Trophoblast cell (in vitro differentiated cells and primary cell): ENCODE measurements around the gene MYH10.
A peak's percentile ranks its signal among the peaks of the same experiment; 100 is the strongest.

ENCODE experiments used
- DNase-seq, 2 donors: peaks; one replicate each; pipeline ENCODE4 v3.0.0-alpha.2; 2016
- H2AFZ ChIP-seq: 2 replicates; pipeline ENCODE4 v1.6.1; 2013; ENCODE audit warnings: low read length, moderate library complexity, mild to moderate bottlenecking; ENCODE audit not compliant: insufficient read depth, poor library complexity
- H2AK5ac ChIP-seq: 2 replicates; pipeline ENCODE4 v1.6.1; 2013; ENCODE audit warnings: mild to moderate bottlenecking, low read length
- H2BK120ac ChIP-seq: 2 replicates; pipeline ENCODE4 v1.6.1; 2013; ENCODE audit warnings: low read length, mild to moderate bottlenecking, moderate library complexity; ENCODE audit not compliant: insufficient read depth, poor library complexity
- H2BK12ac ChIP-seq: 2 replicates; pipeline ENCODE4 v1.6.1; 2013; ENCODE audit warnings: mild to moderate bottlenecking, low read length, moderate library complexity
- H2BK5ac ChIP-seq: 2 replicates; pipeline ENCODE4 v1.6.1; 2013; ENCODE audit warnings: low read length, low read depth, moderate library complexity, mild to moderate bottlenecking; ENCODE audit not compliant: poor library complexity
- H3K14ac ChIP-seq: 2 replicates; pipeline ENCODE4 v1.6.1; 2013; ENCODE audit warnings: mild to moderate bottlenecking, low read length
- H3K18ac ChIP-seq: 2 replicates; pipeline ENCODE4 v1.6.1; 2013; ENCODE audit warnings: mild to moderate bottlenecking, low read length
- H3K23ac ChIP-seq: 2 replicates; pipeline ENCODE4 v1.6.1; 2013; ENCODE audit warnings: low read length
- H3K27ac ChIP-seq: 2 replicates; pipeline ENCODE4 v1.5.1; 2013; ENCODE audit warnings: low read depth, mild to moderate bottlenecking, inconsistent platforms, low read length, moderate library complexity
- H3K27me3 ChIP-seq: 2 replicates; pipeline ENCODE4 v1.6.1; 2013; ENCODE audit warnings: inconsistent platforms, mild to moderate bottlenecking, low read length, moderate library complexity; ENCODE audit not compliant: insufficient read depth
- H3K36me3 ChIP-seq, 2 experiments: 1 replicate in 1 of 2; 2 replicates in 1 of 2; pipeline ENCODE4 v1.6.1; 2013; ENCODE audit warnings: low read length in 2 of 2, mild to moderate bottlenecking in 2 of 2, moderate library complexity in 1 of 2; ENCODE audit not compliant: insufficient read depth in 2 of 2, control insufficient read depth in 1 of 2
- H3K4ac ChIP-seq: 2 replicates; pipeline ENCODE4 v1.6.1; 2013; ENCODE audit warnings: low read depth, mild to moderate bottlenecking, low read length, moderate library complexity
- H3K4me1 ChIP-seq, 2 experiments: 1 replicate in 1 of 2; 2 replicates in 1 of 2; pipeline ENCODE4 v1.6.1; 2013; ENCODE audit warnings: low read length in 2 of 2, mild to moderate bottlenecking in 2 of 2, moderate library complexity in 1 of 2; ENCODE audit not compliant: insufficient read depth in 2 of 2, control insufficient read depth in 1 of 2
- H3K4me2 ChIP-seq: 2 replicates; pipeline ENCODE4 v1.6.1; 2013; ENCODE audit warnings: inconsistent platforms, mild to moderate bottlenecking, low read length, moderate library complexity
- H3K4me3 ChIP-seq: 2 replicates; pipeline ENCODE4 v1.5.1; 2013; ENCODE audit warnings: mild to moderate bottlenecking, low read depth, low read length, inconsistent platforms
- H3K79me1 ChIP-seq: one replicate; pipeline ENCODE4 v1.6.1; 2013; ENCODE audit warnings: low read length
- H3K79me2 ChIP-seq: 2 replicates; pipeline ENCODE4 v1.6.1; 2013; ENCODE audit warnings: low read length, mild to moderate bottlenecking; ENCODE audit not compliant: control insufficient read depth, insufficient read depth, poor library complexity
- H3K9ac ChIP-seq: 2 replicates; pipeline ENCODE4 v1.6.1; 2013; ENCODE audit warnings: mild to moderate bottlenecking, low read length
- H3K9me3 ChIP-seq: 2 replicates; pipeline ENCODE4 v1.6.1; 2013; ENCODE audit warnings: low read depth, mild to moderate bottlenecking, control low read depth, inconsistent platforms, low read length; ENCODE audit not compliant: insufficient read depth
- H4K12ac ChIP-seq: 2 replicates; pipeline ENCODE4 v1.6.1; 2013; ENCODE audit warnings: low read depth, mild to moderate bottlenecking, low read length, moderate library complexity
- H4K8ac ChIP-seq: 2 replicates; pipeline ENCODE4 v1.6.1; 2013; ENCODE audit warnings: low read depth, mild to moderate bottlenecking, low read length, moderate library complexity
- H4K91ac ChIP-seq: one replicate; pipeline ENCODE4 v1.6.1; 2013; ENCODE audit warnings: low read depth, mild to moderate bottlenecking, low read length, moderate library complexity
- WGBS: extraction: QIAGEN DNeasy Blood & Tissue Kit; methylation state at CpG from one replicate; pipeline ENCODE4 v1.1.7; 2013; ENCODE audit warnings: missing lambda C conversion rate; ENCODE audit not compliant: insufficient read length, insufficient coverage; ENCODE audit errors: extremely low coverage; 5-methylcytosine and 5-hydroxymethylcytosine counted together

MYH10 gene

DNA sequence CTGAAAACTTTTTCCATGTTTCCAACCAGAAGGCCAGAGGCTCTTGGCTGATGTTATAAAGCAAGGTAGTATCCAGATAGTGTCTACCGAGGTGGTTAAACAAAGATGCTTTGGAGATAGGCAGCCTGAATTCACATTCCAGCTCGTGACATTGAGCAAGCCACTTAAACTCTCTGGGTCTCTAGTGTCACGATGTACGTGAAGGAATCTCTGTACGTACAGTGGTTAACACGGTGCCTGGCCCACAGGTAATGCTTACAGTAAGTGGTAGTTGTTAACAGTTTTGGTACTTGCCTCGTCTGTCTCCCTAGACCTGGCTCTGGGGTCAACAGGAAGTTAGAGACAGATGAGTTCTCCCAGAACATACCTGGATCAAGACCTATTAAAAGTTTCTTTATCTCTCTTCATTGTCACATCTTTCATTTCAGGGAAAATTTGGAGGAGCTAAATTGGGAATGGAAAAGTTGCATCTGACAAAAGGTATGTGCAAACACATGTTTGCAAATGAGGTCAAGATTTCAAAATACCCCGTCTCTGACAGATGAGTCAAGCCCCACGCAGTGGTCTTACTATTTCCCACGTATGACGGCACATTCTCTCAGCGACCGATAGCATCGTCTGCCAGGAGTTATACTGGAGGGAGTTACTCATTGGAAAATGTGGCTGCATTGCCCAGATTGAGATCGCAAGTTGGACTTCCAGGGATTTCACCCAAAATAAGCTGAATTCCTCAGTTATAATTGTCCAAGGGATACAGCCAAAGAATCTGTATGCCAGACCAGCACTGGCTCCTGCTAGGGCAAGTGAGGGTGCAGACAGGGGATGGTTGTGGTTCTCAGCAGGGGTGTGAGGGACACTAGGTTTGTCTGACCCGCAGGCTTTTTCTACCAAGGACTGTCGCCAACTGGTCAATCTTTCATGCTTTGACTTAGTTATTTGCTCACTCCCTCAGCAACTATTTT, 18.9 kb upstream of the MYH10 start:
- Histone ChIP-seq H2BK5ac (no peak overlapping the region), H3K27ac (no peak overlapping the region), H3K14ac (no peak overlapping the region), H3K79me1 (no peaks in the 10 kb centered on the region), H2AK5ac (no peak overlapping the region), H3K9ac (no peak overlapping the region), H3K4me1 (peaks cover 3% of the 10 kb centered on the region in 2 experiments), H3K27me3 (no peaks in the 10 kb centered on the region), H2AFZ (no peak overlapping the region), H3K23ac (no peak overlapping the region), H3K4me2 (no peak overlapping the region), H4K8ac (no peak overlapping the region), H3K36me3 (no peaks in the 10 kb centered on the region), H3K4me3 (no peak overlapping the region), H2BK120ac (no peak overlapping the region), H3K4ac (no peak overlapping the region), H3K79me2 (no peaks in the 10 kb centered on the region), H4K91ac (no peak overlapping the region), H4K12ac (no peak overlapping the region), H2BK12ac (peak overlapping the region; percentile 30), H3K18ac (no peak overlapping the region), H3K9me3 (no peaks in the 10 kb centered on the region)
- peak; percentile 97 to 100 for DNase-seq
- no CpG with 5 or more reads among the region's 17 CpGs for WGBS

DNA sequence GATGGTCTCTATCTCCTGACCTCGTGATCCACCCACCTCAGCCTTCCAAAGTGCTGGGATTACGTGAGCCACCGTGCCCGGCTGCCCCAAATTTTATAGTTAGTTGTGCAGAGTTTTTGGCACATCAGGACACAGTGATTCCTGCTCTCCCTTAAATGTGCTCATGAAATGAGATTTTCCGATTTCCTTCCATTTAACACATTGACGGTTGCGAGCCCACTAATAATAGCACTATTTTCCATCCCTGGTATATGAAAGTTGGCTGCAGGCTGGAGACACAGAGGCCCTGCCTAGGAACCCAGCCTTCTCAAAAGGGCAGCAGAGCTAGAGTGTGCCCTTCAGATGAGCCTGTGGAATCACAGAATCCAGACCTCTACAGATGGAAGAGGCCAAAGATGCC, 17.4 kb upstream of the MYH10 start:
- Histone ChIP-seq H3K27ac (no peak overlapping the region), H3K4ac (no peak overlapping the region), H3K4me1 (peaks cover 3% of the 10 kb centered on the region in 2 experiments), H3K9me3 (no peaks in the 10 kb centered on the region), H4K8ac (no peak overlapping the region), H2BK12ac (no peak overlapping the region), H3K36me3 (no peaks in the 10 kb centered on the region), H2AFZ (no peak overlapping the region), H3K4me3 (no peak overlapping the region), H3K79me1 (no peaks in the 10 kb centered on the region), H4K91ac (no peak overlapping the region), H3K23ac (no peak overlapping the region), H3K79me2 (no peaks in the 10 kb centered on the region), H3K18ac (no peak overlapping the region), H3K27me3 (no peaks in the 10 kb centered on the region), H4K12ac (no peak overlapping the region), H2BK5ac (no peak overlapping the region), H3K4me2 (no peak overlapping the region), H3K14ac (no peak overlapping the region), H2BK120ac (no peak overlapping the region), H3K9ac (no peak overlapping the region), H2AK5ac (no peak overlapping the region)
- no peak for DNase-seq
- WGBS = no CpG with 5 or more reads among the region's 7 CpGs

DNA sequence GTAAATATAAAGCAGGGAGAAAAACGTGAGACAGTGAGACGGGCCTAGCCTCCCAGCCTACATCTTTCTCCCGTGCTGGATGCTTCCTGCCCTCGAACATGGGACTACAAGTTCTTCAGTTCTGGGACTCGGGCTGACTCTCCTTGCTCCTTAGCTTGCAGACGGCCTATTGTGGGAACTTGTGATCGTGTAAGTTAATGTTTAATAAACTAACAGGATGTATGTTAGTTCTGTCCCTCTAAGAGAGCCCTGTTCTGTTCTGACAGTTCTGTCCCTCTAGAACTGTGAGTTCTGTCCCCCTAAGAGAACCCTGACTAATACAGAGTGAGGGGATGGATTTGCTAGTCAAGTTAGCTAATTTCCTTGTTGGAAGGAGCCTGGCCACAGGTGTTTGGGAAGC, 16.7 kb upstream of the MYH10 start:
- H3K9ac ChIP-seq = no peak overlapping the region
- H3K36me3 ChIP-seq = no peaks in the 10 kb centered on the region
- H3K4me3 ChIP-seq = no peak overlapping the region
- H2AK5ac ChIP-seq = no peak overlapping the region
- WGBS = no CpG with 5 or more reads among the region's 7 CpGs
- no peak overlapping the region for H2BK12ac ChIP-seq
- H3K27ac ChIP-seq = no peak overlapping the region
- H3K4me1 ChIP-seq = peaks cover 3% of the 10 kb centered on the region in 2 experiments
- H3K14ac ChIP-seq = no peak overlapping the region
- no peak overlapping the region for H2BK5ac ChIP-seq
- no peak overlapping the region for H4K8ac ChIP-seq
- H2AFZ ChIP-seq = no peak overlapping the region
- no peak overlapping the region for H3K4ac ChIP-seq
- no peak overlapping the region for H3K18ac ChIP-seq
- no peak overlapping the region for H3K23ac ChIP-seq
- no peaks in the 10 kb centered on the region for H3K9me3 ChIP-seq
- no peak overlapping the region for H4K91ac ChIP-seq
- no peak overlapping the region for H4K12ac ChIP-seq
- H3K79me1 ChIP-seq = no peaks in the 10 kb centered on the region
- no peak for DNase-seq
- H3K27me3 ChIP-seq = no peaks in the 10 kb centered on the region
- no peak overlapping the region for H2BK120ac ChIP-seq
- H3K4me2 ChIP-seq = no peak overlapping the region
- no peaks in the 10 kb centered on the region for H3K79me2 ChIP-seq

DNA sequence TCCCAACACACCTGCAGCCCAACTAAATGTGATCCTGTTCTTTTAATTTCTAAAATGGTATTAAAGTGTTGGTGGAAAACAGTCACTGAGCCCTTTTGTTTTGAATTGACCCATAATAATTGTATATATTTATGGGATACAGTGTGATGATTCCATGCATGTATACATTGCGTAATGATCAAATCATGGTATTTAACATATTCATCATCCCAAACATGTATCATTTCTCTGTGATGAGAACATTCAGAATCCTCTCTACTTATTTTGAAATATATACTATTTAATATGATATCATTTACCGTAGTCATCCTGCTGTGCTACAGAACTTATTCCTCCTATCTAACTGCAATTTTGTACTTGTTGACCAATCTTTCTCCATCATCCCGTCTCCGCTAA, 14.0 kb upstream of the MYH10 start:
- no peak overlapping the region for H4K8ac ChIP-seq
- no peak overlapping the region for H2AK5ac ChIP-seq
- no peak overlapping the region for H2BK12ac ChIP-seq
- no peak overlapping the region for H3K4me3 ChIP-seq
- H3K14ac ChIP-seq = no peak overlapping the region
- no peak overlapping the region for H2AFZ ChIP-seq
- peak in 1 of 2 donors; percentile 71 for DNase-seq
- no peak overlapping the region for H3K4ac ChIP-seq
- no peak overlapping the region for H2BK120ac ChIP-seq
- no peak overlapping the region for H3K18ac ChIP-seq
- no peaks in the 10 kb centered on the region for H3K36me3 ChIP-seq
- H4K91ac ChIP-seq = no peak overlapping the region
- H3K79me1 ChIP-seq = no peaks in the 10 kb centered on the region
- no peak overlapping the region for H3K23ac ChIP-seq
- H2BK5ac ChIP-seq = no peak overlapping the region
- H3K27ac ChIP-seq = no peak overlapping the region
- H3K4me2 ChIP-seq = no peak overlapping the region
- no peaks in the 10 kb centered on the region for H3K27me3 ChIP-seq
- WGBS = no CpG with 5 or more reads among the region's 4 CpGs
- H3K4me1 ChIP-seq = peaks cover 3% of the 10 kb centered on the region in 2 experiments
- no peaks in the 10 kb centered on the region for H3K9me3 ChIP-seq
- H4K12ac ChIP-seq = no peak overlapping the region
- no peaks in the 10 kb centered on the region for H3K79me2 ChIP-seq
- H3K9ac ChIP-seq = no peak overlapping the region
